ENCODE measurements around the gene OR2T27. TPM values are rescaled to one million over a fixed set of nuclear protein-coding genes. Genes with fewer than 3 reads are reported as not detected.

The OR2T27 gene
- total and polyA plus RNA-seq, 9 of the 15 experiments (the other 6 are each of a cell fraction or from before 2014, with no cell fraction given), result not detected

DNA sequence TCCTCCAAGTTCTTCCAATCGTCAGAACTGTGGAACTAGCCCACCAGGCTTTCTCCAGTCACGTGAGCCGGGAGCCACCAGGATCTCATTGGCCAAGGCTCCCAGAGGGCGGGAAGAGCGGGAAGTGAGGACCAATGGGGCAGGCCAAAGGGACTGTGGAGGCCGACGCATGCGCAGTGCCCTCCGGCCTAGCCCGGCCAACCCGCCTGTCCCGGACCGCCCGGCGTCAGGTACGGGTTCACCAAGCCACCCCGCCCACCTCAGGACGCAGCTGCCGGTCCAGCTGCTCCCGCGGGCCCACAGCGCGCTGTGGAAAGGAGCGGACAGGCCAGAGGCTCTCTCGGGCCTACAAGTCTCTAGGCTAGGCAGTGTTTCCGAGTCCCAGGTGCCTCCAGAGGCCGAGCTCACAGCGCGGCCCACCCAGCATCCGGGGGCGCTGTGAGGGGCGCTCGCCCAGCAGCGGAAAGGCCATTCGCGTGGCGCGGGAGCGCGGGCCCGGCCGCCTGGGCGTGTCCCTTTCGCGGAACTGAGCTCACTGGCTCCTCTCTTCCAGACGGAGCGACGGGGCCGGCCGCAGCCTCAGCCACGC lies 36.3 kb upstream of the OR2T27 start (continued):
- TF ChIP-seq, protein P1, sequence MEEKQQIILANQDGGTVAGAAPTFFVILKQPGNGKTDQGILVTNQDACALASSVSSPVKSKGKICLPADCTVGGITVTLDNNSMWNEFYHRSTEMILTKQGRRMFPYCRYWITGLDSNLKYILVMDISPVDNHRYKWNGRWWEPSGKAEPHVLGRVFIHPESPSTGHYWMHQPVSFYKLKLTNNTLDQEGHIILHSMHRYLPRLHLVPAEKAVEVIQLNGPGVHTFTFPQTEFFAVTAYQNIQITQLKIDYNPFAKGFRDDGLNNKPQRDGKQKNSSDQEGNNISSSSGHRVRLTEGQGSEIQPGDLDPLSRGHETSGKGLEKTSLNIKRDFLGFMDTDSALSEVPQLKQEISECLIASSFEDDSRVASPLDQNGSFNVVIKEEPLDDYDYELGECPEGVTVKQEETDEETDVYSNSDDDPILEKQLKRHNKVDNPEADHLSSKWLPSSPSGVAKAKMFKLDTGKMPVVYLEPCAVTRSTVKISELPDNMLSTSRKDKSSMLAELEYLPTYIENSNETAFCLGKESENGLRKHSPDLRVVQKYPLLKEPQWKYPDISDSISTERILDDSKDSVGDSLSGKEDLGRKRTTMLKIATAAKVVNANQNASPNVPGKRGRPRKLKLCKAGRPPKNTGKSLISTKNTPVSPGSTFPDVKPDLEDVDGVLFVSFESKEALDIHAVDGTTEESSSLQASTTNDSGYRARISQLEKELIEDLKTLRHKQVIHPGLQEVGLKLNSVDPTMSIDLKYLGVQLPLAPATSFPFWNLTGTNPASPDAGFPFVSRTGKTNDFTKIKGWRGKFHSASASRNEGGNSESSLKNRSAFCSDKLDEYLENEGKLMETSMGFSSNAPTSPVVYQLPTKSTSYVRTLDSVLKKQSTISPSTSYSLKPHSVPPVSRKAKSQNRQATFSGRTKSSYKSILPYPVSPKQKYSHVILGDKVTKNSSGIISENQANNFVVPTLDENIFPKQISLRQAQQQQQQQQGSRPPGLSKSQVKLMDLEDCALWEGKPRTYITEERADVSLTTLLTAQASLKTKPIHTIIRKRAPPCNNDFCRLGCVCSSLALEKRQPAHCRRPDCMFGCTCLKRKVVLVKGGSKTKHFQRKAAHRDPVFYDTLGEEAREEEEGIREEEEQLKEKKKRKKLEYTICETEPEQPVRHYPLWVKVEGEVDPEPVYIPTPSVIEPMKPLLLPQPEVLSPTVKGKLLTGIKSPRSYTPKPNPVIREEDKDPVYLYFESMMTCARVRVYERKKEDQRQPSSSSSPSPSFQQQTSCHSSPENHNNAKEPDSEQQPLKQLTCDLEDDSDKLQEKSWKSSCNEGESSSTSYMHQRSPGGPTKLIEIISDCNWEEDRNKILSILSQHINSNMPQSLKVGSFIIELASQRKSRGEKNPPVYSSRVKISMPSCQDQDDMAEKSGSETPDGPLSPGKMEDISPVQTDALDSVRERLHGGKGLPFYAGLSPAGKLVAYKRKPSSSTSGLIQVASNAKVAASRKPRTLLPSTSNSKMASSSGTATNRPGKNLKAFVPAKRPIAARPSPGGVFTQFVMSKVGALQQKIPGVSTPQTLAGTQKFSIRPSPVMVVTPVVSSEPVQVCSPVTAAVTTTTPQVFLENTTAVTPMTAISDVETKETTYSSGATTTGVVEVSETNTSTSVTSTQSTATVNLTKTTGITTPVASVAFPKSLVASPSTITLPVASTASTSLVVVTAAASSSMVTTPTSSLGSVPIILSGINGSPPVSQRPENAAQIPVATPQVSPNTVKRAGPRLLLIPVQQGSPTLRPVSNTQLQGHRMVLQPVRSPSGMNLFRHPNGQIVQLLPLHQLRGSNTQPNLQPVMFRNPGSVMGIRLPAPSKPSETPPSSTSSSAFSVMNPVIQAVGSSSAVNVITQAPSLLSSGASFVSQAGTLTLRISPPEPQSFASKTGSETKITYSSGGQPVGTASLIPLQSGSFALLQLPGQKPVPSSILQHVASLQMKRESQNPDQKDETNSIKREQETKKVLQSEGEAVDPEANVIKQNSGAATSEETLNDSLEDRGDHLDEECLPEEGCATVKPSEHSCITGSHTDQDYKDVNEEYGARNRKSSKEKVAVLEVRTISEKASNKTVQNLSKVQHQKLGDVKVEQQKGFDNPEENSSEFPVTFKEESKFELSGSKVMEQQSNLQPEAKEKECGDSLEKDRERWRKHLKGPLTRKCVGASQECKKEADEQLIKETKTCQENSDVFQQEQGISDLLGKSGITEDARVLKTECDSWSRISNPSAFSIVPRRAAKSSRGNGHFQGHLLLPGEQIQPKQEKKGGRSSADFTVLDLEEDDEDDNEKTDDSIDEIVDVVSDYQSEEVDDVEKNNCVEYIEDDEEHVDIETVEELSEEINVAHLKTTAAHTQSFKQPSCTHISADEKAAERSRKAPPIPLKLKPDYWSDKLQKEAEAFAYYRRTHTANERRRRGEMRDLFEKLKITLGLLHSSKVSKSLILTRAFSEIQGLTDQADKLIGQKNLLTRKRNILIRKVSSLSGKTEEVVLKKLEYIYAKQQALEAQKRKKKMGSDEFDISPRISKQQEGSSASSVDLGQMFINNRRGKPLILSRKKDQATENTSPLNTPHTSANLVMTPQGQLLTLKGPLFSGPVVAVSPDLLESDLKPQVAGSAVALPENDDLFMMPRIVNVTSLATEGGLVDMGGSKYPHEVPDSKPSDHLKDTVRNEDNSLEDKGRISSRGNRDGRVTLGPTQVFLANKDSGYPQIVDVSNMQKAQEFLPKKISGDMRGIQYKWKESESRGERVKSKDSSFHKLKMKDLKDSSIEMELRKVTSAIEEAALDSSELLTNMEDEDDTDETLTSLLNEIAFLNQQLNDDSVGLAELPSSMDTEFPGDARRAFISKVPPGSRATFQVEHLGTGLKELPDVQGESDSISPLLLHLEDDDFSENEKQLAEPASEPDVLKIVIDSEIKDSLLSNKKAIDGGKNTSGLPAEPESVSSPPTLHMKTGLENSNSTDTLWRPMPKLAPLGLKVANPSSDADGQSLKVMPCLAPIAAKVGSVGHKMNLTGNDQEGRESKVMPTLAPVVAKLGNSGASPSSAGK (IDR thresholded peaks at IDR 0.05), result peak; percentile 96
- TF ChIP-seq, protein P2, sequence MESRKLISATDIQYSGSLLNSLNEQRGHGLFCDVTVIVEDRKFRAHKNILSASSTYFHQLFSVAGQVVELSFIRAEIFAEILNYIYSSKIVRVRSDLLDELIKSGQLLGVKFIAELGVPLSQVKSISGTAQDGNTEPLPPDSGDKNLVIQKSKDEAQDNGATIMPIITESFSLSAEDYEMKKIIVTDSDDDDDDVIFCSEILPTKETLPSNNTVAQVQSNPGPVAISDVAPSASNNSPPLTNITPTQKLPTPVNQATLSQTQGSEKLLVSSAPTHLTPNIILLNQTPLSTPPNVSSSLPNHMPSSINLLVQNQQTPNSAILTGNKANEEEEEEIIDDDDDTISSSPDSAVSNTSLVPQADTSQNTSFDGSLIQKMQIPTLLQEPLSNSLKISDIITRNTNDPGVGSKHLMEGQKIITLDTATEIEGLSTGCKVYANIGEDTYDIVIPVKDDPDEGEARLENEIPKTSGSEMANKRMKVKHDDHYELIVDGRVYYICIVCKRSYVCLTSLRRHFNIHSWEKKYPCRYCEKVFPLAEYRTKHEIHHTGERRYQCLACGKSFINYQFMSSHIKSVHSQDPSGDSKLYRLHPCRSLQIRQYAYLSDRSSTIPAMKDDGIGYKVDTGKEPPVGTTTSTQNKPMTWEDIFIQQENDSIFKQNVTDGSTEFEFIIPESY (CRISPR knock-in tag; IDR thresholded peaks at IDR 0.05), result peak; percentile 52; the same call in 1 of the 2 replicates
- TF ChIP-seq, protein P3, sequence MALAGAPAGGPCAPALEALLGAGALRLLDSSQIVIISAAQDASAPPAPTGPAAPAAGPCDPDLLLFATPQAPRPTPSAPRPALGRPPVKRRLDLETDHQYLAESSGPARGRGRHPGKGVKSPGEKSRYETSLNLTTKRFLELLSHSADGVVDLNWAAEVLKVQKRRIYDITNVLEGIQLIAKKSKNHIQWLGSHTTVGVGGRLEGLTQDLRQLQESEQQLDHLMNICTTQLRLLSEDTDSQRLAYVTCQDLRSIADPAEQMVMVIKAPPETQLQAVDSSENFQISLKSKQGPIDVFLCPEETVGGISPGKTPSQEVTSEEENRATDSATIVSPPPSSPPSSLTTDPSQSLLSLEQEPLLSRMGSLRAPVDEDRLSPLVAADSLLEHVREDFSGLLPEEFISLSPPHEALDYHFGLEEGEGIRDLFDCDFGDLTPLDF (CRISPR knock-in tag; IDR thresholded peaks at IDR 0.05), result peak; percentile 92
- TF ChIP-seq NR2C1 (IDR thresholded peaks at IDR 0.05), result no peak
- no peak for TF ChIP-seq NR2C1 (tag; IDR thresholded peaks at IDR 0.05)
- TF ChIP-seq ZNF224 (CRISPR knock-in tag; IDR thresholded peaks at IDR 0.05), result peak; percentile 86; the same call in 1 of the 2 replicates
- TF ChIP-seq, protein P4, sequence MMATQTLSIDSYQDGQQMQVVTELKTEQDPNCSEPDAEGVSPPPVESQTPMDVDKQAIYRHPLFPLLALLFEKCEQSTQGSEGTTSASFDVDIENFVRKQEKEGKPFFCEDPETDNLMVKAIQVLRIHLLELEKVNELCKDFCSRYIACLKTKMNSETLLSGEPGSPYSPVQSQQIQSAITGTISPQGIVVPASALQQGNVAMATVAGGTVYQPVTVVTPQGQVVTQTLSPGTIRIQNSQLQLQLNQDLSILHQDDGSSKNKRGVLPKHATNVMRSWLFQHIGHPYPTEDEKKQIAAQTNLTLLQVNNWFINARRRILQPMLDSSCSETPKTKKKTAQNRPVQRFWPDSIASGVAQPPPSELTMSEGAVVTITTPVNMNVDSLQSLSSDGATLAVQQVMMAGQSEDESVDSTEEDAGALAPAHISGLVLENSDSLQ (IDR thresholded peaks at IDR 0.05), result no peak
- TF ChIP-seq, protein P5, sequence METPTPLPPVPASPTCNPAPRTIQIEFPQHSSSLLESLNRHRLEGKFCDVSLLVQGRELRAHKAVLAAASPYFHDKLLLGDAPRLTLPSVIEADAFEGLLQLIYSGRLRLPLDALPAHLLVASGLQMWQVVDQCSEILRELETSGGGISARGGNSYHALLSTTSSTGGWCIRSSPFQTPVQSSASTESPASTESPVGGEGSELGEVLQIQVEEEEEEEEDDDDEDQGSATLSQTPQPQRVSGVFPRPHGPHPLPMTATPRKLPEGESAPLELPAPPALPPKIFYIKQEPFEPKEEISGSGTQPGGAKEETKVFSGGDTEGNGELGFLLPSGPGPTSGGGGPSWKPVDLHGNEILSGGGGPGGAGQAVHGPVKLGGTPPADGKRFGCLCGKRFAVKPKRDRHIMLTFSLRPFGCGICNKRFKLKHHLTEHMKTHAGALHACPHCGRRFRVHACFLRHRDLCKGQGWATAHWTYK (CRISPR knock-in tag; IDR thresholded peaks at IDR 0.05), result 0 out of 2 replicates have a peak, but pooled peaks have one; percentile 57
